Vagina (tissue), 2 donors: ENCODE data around the gene TACC3. TPM values are rescaled to one million over a fixed set of nuclear protein-coding genes. Genes with fewer than 3 reads are reported as not detected.

ENCODE experiments used
- DNase-seq, 2 donors: peaks; one replicate each; pipeline ENCODE4 v3.0.0-alpha.2; 2017; ENCODE audit errors: extremely low spot score in 2 of 2
- H3K27ac ChIP-seq: fragments of 200-600 bp; sonication (generic); one replicate; pipeline ENCODE4 v1.5.1; 2019
- H3K27me3 ChIP-seq: fragments of 200-600 bp; sonication (generic); one replicate; pipeline ENCODE4 v1.5.1; 2019
- H3K36me3 ChIP-seq, 2 donors: fragments of 200-600 bp; sonication (generic); one replicate each; pipeline ENCODE4 v1.5.1; 2017 to 2019
- H3K4me1 ChIP-seq: fragments of 200-600 bp; sonication (generic); one replicate; pipeline ENCODE4 v1.5.1; 2019
- H3K4me3 ChIP-seq, 2 donors: fragments of 200-600 bp; sonication (generic); 1 replicate in 1 of 2; 2 replicates in 1 of 2; pipeline ENCODE4 v1.5.1; 2016 to 2019
- H3K9me3 ChIP-seq: fragments of 200-600 bp; sonication (generic); one replicate; pipeline ENCODE4 v1.5.1; 2019
- POLR2A ChIP-seq, 2 donors: fragments of 450-650 bp; IDR thresholded peaks; one replicate each; pipeline ENCODE4 v1.6.1; 2017; ENCODE audit warnings: antibody characterized with exemption in 2 of 2, mild to moderate bottlenecking in 2 of 2, moderate library complexity in 2 of 2
- POLR2AphosphoS5 ChIP-seq, 2 donors: sonication (generic); formaldehyde crosslinking; IDR thresholded peaks; one replicate each; pipeline ENCODE4 v1.9.0; 2017; ENCODE audit warnings: antibody characterized with exemption in 2 of 2, mild to moderate bottlenecking in 2 of 2, low read depth in 1 of 2; ENCODE audit not compliant: insufficient read depth in 1 of 2
- intact Hi-C: fragments of 100-400 bp; cut with DNase I; formaldehyde crosslinking; loops from one replicate; pipeline ENCODE4 v1.15.1; 2023
- total RNA-seq: library from RNA; depleted of rRNA; stranded (reverse); fragments of >200 nt; gene quantifications from one replicate; pipeline ENCODE4 v1.2.3, GENCODE V29; 2016
- TF ChIP-seq, protein P1 (sequence below), 3 experiments: fragments of 450-650 bp in 2 of 3; fragments of 200-600 bp in 1 of 3; sonication (generic) in 1 of 3; IDR thresholded peaks; one replicate each; pipeline ENCODE4 v1.5.1; 2017 to 2019; ENCODE audit warnings: antibody characterized with exemption in 3 of 3, mild to moderate bottlenecking in 2 of 3, moderate library complexity in 2 of 3

The TACC3 gene
- total RNA-seq, 1 donor from 2014 or later = 16.0 TPM

DNA sequence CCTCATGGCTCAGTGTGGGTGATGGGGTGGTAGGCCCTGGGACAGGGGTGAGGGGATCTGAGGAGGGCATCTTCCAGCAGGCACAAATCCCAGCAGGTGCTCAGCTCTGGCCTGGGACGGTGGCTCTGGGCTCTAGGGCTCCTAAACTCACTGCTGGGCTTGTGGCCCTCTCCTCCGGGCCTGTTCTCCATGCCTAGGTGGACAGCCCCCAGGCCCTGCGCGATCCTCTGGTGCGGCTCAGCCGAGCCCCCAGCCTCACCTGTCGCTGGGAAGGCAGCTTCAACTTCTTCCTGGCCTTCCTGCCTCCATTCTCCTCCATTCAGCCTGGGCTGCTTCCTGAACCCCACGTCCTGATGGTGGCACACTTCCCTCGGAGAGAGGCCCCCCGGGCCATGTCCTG, 52.4 kb downstream of the TACC3 start:
- Histone ChIP-seq H3K4me3 (no peak overlapping the region), H3K27ac (no peak overlapping the region), H3K9me3 (no peaks in the 10 kb centered on the region), H3K4me1 (peaks cover 43% of the 10 kb centered on the region), H3K36me3 (no peaks in the 10 kb centered on the region), H3K27me3 (no peaks in the 10 kb centered on the region)
- DNase-seq = no peak
- intact Hi-C loops = no loop called here
- TF ChIP-seq POLR2AphosphoS5 (IDR thresholded peaks at IDR 0.05; ENCODE audit: insufficient read depth in 1 of 2, low read depth in 1 of 2) = no peak
- TF ChIP-seq, protein P1, sequence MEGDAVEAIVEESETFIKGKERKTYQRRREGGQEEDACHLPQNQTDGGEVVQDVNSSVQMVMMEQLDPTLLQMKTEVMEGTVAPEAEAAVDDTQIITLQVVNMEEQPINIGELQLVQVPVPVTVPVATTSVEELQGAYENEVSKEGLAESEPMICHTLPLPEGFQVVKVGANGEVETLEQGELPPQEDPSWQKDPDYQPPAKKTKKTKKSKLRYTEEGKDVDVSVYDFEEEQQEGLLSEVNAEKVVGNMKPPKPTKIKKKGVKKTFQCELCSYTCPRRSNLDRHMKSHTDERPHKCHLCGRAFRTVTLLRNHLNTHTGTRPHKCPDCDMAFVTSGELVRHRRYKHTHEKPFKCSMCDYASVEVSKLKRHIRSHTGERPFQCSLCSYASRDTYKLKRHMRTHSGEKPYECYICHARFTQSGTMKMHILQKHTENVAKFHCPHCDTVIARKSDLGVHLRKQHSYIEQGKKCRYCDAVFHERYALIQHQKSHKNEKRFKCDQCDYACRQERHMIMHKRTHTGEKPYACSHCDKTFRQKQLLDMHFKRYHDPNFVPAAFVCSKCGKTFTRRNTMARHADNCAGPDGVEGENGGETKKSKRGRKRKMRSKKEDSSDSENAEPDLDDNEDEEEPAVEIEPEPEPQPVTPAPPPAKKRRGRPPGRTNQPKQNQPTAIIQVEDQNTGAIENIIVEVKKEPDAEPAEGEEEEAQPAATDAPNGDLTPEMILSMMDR (IDR thresholded peaks at IDR 0.05) = no peak
- no peak for TF ChIP-seq POLR2A (IDR thresholded peaks at IDR 0.05)

DNA sequence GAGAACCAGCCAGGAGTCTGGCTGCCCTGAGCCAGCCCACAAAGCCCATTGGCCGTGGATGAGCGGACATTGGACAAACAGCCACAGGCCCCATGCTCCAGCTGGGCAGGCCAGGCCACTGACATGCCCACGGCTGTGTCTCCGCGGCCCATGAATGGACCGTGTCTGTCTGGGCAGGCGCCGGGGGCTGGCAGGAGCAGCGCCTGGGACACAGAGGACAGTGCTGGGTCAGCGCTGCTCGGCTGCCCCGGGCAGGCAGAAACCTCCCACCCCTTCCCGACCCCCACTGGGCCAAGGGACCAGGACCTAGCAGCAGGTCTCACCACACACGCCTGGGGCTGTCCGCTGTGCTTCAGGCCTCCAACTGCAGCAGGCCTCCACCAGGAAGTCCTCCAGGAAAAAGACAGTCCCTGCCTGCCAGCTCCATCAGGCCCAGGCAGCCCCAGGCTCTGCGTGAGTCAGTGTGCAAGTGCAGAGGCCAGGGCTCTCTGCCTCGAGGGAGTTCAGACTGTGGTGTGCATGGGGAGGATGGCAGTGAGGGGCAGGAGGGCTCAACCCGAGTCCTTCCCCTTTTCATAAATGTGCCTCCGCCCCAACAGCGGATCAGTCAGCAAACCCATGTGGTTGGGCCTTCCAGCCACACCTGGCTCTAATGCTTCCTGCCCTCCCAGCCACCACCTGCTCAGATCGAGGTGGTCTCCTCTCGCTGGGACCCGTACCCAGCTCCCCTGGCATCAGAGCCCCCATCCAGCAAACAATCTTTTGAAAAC, 54.6 kb downstream of the TACC3 start:
- Histone ChIP-seq H3K27me3 (no peaks in the 10 kb centered on the region), H3K4me1 (peaks cover 24% of the 10 kb centered on the region), H3K27ac (no peak overlapping the region), H3K4me3 (no peak overlapping the region), H3K9me3 (no peaks in the 10 kb centered on the region), H3K36me3 (no peaks in the 10 kb centered on the region)
- intact Hi-C loops = no loop called here
- TF ChIP-seq POLR2A (IDR thresholded peaks at IDR 0.05) = no peak
- TF ChIP-seq, protein P1 (IDR thresholded peaks at IDR 0.05) = no peak
- TF ChIP-seq POLR2AphosphoS5 (IDR thresholded peaks at IDR 0.05; ENCODE audit: insufficient read depth in 1 of 2, low read depth in 1 of 2) = no peak
- no peak for DNase-seq

DNA sequence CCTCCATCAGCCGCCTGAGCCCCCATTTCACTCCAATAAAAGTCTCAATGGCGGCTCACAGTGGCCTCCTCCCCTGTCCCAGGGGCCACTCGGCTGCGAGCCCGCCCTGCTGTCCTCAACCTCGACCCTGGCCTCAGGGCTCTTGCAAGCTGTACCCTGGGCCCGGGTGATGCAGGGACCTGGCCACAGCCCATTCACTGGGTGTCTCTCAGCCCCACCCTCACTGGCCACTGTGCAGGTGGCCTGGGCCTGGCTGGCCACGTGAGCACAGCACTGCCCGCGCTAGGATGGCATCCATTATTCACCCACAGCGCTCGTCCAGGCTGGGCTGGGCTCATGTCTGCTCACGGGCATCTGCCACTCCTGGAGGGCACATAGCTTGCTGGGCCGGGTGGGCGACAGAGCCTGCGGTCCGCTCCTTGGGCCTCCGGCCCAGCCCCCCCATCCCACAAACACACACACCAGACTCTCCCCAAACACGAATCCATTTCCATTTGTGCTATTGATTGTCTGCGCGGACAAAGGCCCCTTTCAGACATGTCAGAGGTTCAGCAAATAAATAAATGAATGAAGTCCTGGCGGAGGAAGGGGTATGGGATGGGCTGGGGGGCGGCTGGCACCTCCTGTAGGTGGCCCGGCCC, 55.3 kb downstream of the TACC3 start:
- Histone ChIP-seq H3K4me1 (peaks cover 17% of the 10 kb centered on the region), H3K36me3 (no peaks in the 10 kb centered on the region), H3K4me3 (no peak overlapping the region), H3K27me3 (no peaks in the 10 kb centered on the region), H3K9me3 (no peaks in the 10 kb centered on the region), H3K27ac (no peak overlapping the region)
- no peak for TF ChIP-seq POLR2AphosphoS5 (IDR thresholded peaks at IDR 0.05; ENCODE audit: insufficient read depth in 1 of 2, low read depth in 1 of 2)
- TF ChIP-seq, protein P1 (IDR thresholded peaks at IDR 0.05) = no peak
- no peak for TF ChIP-seq POLR2A (IDR thresholded peaks at IDR 0.05)
- intact Hi-C loops = no loop called here
- DNase-seq = no peak

DNA sequence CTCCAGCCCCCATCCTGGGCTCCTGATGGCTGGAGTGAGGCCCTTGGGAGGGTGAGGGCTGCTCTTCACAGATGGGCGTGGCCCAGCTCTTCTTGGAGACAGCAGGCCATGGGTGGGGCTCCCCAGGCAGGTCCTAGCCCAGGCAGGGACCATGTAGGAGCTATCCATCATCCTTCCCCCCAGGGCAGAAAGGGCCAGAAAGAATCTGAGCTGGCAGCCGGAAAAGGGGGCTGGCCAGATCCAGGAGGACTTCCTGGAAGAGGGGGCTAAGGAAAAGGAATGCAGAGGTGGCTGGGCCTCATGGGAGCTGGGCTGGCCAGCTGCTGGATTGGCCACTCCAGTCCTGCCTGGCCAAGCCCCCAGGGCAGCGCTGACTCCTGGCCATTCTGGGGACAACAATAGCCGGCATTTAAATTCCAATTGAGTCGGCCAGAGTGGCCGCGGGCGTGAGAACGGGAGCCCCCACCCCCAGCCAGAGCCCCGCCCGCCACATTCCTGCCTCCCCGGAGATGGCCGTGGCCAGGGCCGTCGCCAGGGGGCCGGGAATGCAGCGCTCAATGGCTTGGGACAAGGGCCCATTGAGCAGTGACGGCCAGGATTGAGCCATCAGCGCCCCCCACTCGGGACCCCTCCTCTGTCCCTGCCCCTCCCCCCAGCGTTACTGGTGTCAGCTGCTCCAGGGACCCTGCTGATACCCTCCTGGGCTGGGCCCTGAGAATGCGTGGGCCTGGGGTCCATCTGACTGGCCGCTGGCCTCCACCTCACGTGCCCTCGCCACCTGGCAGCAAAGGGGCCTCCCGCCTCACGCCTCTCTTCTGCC, 56.7 kb downstream of the TACC3 start:
- H3K27me3 ChIP-seq = no peaks in the 10 kb centered on the region
- TF ChIP-seq POLR2AphosphoS5 (IDR thresholded peaks at IDR 0.05; ENCODE audit: insufficient read depth in 1 of 2, low read depth in 1 of 2) (no peak), POLR2A (IDR thresholded peaks at IDR 0.05) (no peak)
- TF ChIP-seq, protein P1 (IDR thresholded peaks at IDR 0.05) = no peak
- H3K4me1 ChIP-seq = peaks cover 20% of the 10 kb centered on the region
- no peaks in the 10 kb centered on the region for H3K36me3 ChIP-seq
- intact Hi-C loops = no loop called here
- H3K4me3 ChIP-seq = no peak overlapping the region
- H3K9me3 ChIP-seq = no peaks in the 10 kb centered on the region
- DNase-seq = no peak
- H3K27ac ChIP-seq = no peak overlapping the region
